Vagina (tissue), 2 donors: Measurements from ENCODE around the gene CALHM6. TPM values are rescaled to one million over a fixed set of nuclear protein-coding genes. Genes with fewer than 3 reads are reported as not detected.

Source experiments
- DNase-seq, 2 donors: peaks; one replicate each; pipeline ENCODE4 v3.0.0-alpha.2; 2017; ENCODE audit errors: extremely low spot score in 2 of 2
- H3K27ac ChIP-seq: fragments of 200-600 bp; sonication (generic); one replicate; pipeline ENCODE4 v1.5.1; 2019
- H3K27me3 ChIP-seq: fragments of 200-600 bp; sonication (generic); one replicate; pipeline ENCODE4 v1.5.1; 2019
- H3K36me3 ChIP-seq, 2 donors: fragments of 200-600 bp; sonication (generic); one replicate each; pipeline ENCODE4 v1.5.1; 2017 to 2019
- H3K4me1 ChIP-seq: fragments of 200-600 bp; sonication (generic); one replicate; pipeline ENCODE4 v1.5.1; 2019
- H3K4me3 ChIP-seq, 2 donors: fragments of 200-600 bp; sonication (generic); 1 replicate in 1 of 2; 2 replicates in 1 of 2; pipeline ENCODE4 v1.5.1; 2016 to 2019
- H3K9me3 ChIP-seq: fragments of 200-600 bp; sonication (generic); one replicate; pipeline ENCODE4 v1.5.1; 2019
- CTCF ChIP-seq, 3 experiments: fragments of 450-650 bp in 2 of 3; fragments of 200-600 bp in 1 of 3; sonication (generic) in 1 of 3; IDR thresholded peaks; one replicate each; pipeline ENCODE4 v1.5.1; 2017 to 2019; ENCODE audit warnings: antibody characterized with exemption in 3 of 3, mild to moderate bottlenecking in 2 of 3, moderate library complexity in 2 of 3
- POLR2A ChIP-seq, 2 donors: fragments of 450-650 bp; IDR thresholded peaks; one replicate each; pipeline ENCODE4 v1.6.1; 2017; ENCODE audit warnings: antibody characterized with exemption in 2 of 2, mild to moderate bottlenecking in 2 of 2, moderate library complexity in 2 of 2
- POLR2AphosphoS5 ChIP-seq, 2 donors: sonication (generic); formaldehyde crosslinking; IDR thresholded peaks; one replicate each; pipeline ENCODE4 v1.9.0; 2017; ENCODE audit warnings: antibody characterized with exemption in 2 of 2, mild to moderate bottlenecking in 2 of 2, low read depth in 1 of 2; ENCODE audit not compliant: insufficient read depth in 1 of 2
- intact Hi-C: fragments of 100-400 bp; cut with DNase I; formaldehyde crosslinking; loops from one replicate; pipeline ENCODE4 v1.15.1; 2023
- total RNA-seq: library from RNA; depleted of rRNA; stranded (reverse); fragments of >200 nt; gene quantifications from one replicate; pipeline ENCODE4 v1.2.3, GENCODE V29; 2016

Gene CALHM6
- total RNA-seq, 1 donor from 2014 or later: not detected

GRCh38 chr6:116420341-116420740, 40.8 kb upstream of the CALHM6 start:
- intact Hi-C loops: no loop called here
- peaks cover 24% of the 10 kb centered on the region for H3K4me1 ChIP-seq

GRCh38 chr6:116422238-116422637, 38.9 kb upstream of the CALHM6 start:
- intact Hi-C loops: no loop called here
- no peak overlapping the region for H3K4me3 ChIP-seq
- H3K36me3 ChIP-seq: peaks cover 0 to 7% of the 10 kb centered on the region in 2 donors
- peaks cover 18% of the 10 kb centered on the region for H3K4me1 ChIP-seq
- no peaks in the 10 kb centered on the region for H3K9me3 ChIP-seq
- no peak overlapping the region for H3K27ac ChIP-seq
- TF ChIP-seq POLR2A (IDR thresholded peaks at IDR 0.05): no peak
- TF ChIP-seq POLR2AphosphoS5 (IDR thresholded peaks at IDR 0.05; ENCODE audit: insufficient read depth in 1 of 2, low read depth in 1 of 2): no peak
- no peak for TF ChIP-seq CTCF (IDR thresholded peaks at IDR 0.05)
- H3K27me3 ChIP-seq: no peaks in the 10 kb centered on the region
- no peak for DNase-seq

More at GRCh38 chr6:116420341-116420740, 40.8 kb upstream of the CALHM6 start:
- H3K9me3 ChIP-seq: no peaks in the 10 kb centered on the region
- H3K27ac ChIP-seq: no peak overlapping the region
- no peak for TF ChIP-seq POLR2A (IDR thresholded peaks at IDR 0.05)
- no peak for TF ChIP-seq POLR2AphosphoS5 (IDR thresholded peaks at IDR 0.05; ENCODE audit: insufficient read depth in 1 of 2, low read depth in 1 of 2)
- no peak for TF ChIP-seq CTCF (IDR thresholded peaks at IDR 0.05)
- no peaks in the 10 kb centered on the region for H3K36me3 ChIP-seq
- DNase-seq: no peak
- no peaks in the 10 kb centered on the region for H3K27me3 ChIP-seq
- H3K4me3 ChIP-seq: no peak overlapping the region

- Histone ChIP-seq H3K27me3 (no peaks in the 10 kb centered on the region), H3K4me3 (no peak overlapping the region), H3K4me1 (peaks cover 15% of the 10 kb centered on the region), H3K36me3 (peaks cover 0 to 17% of the 10 kb centered on the region in 2 donors), H3K27ac (no peak overlapping the region), H3K9me3 (no peaks in the 10 kb centered on the region)
- no peak for TF ChIP-seq POLR2AphosphoS5 (IDR thresholded peaks at IDR 0.05; ENCODE audit: insufficient read depth in 1 of 2, low read depth in 1 of 2)
- TF ChIP-seq CTCF (IDR thresholded peaks at IDR 0.05): no peak
- TF ChIP-seq POLR2A (IDR thresholded peaks at IDR 0.05): no peak
- intact Hi-C loops: no loop called here
- no peak for DNase-seq
These were observed 37.2 kb upstream of the CALHM6 start for GRCh38 chr6:116424001-116424400.

GRCh38 chr6:116426551-116426950, 34.6 kb upstream of the CALHM6 start:
- TF ChIP-seq CTCF (IDR thresholded peaks at IDR 0.05): no peak
- TF ChIP-seq POLR2A (IDR thresholded peaks at IDR 0.05): no peak
- TF ChIP-seq POLR2AphosphoS5 (IDR thresholded peaks at IDR 0.05; ENCODE audit: insufficient read depth in 1 of 2, low read depth in 1 of 2): no peak
- intact Hi-C loops: no loop called here

GRCh38 chr6:116429111-116429510, 32.1 kb upstream of the CALHM6 start:
- DNase-seq: no peak
- intact Hi-C loops: no loop called here
- Histone ChIP-seq H3K36me3 (peaks cover 0 to 23% of the 10 kb centered on the region in 2 donors), H3K4me1 (no peaks in the 10 kb centered on the region), H3K9me3 (no peaks in the 10 kb centered on the region), H3K4me3 (no peak overlapping the region), H3K27me3 (no peaks in the 10 kb centered on the region), H3K27ac (no peak overlapping the region)
- TF ChIP-seq POLR2AphosphoS5 (IDR thresholded peaks at IDR 0.05; ENCODE audit: insufficient read depth in 1 of 2, low read depth in 1 of 2): no peak

More at GRCh38 chr6:116426551-116426950, 34.6 kb upstream of the CALHM6 start:
- Histone ChIP-seq H3K4me3 (no peak overlapping the region), H3K4me1 (peaks cover 11% of the 10 kb centered on the region), H3K27ac (no peak overlapping the region), H3K27me3 (no peaks in the 10 kb centered on the region), H3K9me3 (no peaks in the 10 kb centered on the region), H3K36me3 (peaks cover 0 to 23% of the 10 kb centered on the region in 2 donors)
- no peak for DNase-seq
